ENCODE results near the gene GSK3B.

GSK3B gene

GRCh38 chr3:120077731-120078130 is 16.5 kb downstream of the GSK3B start:
- no peak overlapping the region for H3K4me3 ChIP-seq (ENCODE audit: low read depth, low read length)
- DNase-seq (ENCODE audit: low read depth) = no peak
- TF ChIP-seq, protein P1, sequence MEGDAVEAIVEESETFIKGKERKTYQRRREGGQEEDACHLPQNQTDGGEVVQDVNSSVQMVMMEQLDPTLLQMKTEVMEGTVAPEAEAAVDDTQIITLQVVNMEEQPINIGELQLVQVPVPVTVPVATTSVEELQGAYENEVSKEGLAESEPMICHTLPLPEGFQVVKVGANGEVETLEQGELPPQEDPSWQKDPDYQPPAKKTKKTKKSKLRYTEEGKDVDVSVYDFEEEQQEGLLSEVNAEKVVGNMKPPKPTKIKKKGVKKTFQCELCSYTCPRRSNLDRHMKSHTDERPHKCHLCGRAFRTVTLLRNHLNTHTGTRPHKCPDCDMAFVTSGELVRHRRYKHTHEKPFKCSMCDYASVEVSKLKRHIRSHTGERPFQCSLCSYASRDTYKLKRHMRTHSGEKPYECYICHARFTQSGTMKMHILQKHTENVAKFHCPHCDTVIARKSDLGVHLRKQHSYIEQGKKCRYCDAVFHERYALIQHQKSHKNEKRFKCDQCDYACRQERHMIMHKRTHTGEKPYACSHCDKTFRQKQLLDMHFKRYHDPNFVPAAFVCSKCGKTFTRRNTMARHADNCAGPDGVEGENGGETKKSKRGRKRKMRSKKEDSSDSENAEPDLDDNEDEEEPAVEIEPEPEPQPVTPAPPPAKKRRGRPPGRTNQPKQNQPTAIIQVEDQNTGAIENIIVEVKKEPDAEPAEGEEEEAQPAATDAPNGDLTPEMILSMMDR (IDR thresholded peaks at IDR 0.05; ENCODE audit: insufficient read depth, low read depth, low read length, missing control alignments) = no peak

GRCh38 chr3:120072867-120073525 is 21.3 kb downstream of the GSK3B start:
- H3K4me3 ChIP-seq (ENCODE audit: low read depth, low read length) = no peak overlapping the region
- TF ChIP-seq, protein P1 (IDR thresholded peaks at IDR 0.05; ENCODE audit: insufficient read depth, low read depth, low read length, missing control alignments) = no peak
- DNase-seq (ENCODE audit: low read depth) = peak; percentile 35

DNA sequence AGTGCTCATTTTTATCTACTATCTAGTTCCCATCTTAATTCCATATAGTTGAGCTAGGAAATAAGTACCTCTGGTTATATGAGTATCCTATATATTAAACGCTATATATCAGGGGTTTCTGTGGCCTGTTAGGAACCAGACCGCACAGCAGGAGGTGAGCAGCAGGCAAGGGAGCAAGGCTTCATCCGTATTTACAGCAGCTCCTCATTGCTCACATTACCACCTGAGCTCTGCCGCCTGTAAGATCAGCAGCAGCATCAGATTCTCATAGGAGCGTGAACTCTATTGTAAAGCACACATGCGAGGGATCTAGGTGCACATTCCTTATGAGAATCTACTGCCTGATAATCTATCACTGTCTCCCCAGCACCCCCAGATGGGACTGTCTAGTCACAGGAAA is 23.0 kb downstream of the GSK3B start:
- TF ChIP-seq, protein P1 (IDR thresholded peaks at IDR 0.05; ENCODE audit: insufficient read depth, low read depth, low read length, missing control alignments) = no peak
- no peak for DNase-seq (ENCODE audit: low read depth)
- H3K4me3 ChIP-seq (ENCODE audit: low read depth, low read length) = no peak overlapping the region

DNA sequence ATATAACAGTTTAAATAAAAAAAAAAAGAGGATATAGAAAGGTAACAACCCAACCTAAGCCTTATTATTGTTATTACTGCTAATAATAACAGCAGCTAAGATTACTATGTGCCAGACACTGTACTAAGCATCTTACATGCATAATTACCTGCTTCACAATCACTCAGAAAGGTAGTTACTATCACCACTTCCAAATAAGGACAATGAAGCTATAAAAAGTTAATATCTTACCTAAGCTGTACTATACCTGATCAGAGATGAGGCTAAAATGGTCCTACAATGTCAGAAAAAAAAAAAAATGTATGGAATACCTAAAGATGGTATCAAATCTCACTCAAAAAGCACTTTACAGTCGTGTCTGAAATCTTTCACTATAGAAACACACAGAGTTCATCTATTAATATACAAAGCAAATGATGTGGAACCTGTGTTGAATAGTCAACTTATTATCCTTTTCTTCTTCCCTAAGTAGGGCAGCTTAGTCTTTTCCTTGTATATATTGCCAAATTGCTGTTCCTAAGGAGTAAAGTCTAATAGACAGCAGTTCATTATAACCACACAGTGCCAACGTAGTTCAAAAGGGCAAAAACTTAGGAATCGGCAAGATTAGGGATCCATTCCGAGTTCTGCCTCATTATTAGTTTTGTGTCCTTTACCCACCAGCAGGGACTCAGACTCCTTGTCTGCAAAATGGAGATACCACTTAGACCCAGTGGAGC is 23.8 kb downstream of the GSK3B start:
- DNase-seq (ENCODE audit: low read depth) = no peak
- H3K4me3 ChIP-seq (ENCODE audit: low read depth, low read length) = no peak overlapping the region
- TF ChIP-seq, protein P1 (IDR thresholded peaks at IDR 0.05; ENCODE audit: insufficient read depth, low read depth, low read length, missing control alignments) = no peak

GRCh38 chr3:120067083-120067482 is 27.2 kb downstream of the GSK3B start:
- H3K4me3 ChIP-seq (ENCODE audit: low read depth, low read length) = no peak overlapping the region
- no peak for DNase-seq (ENCODE audit: low read depth)
- TF ChIP-seq, protein P1 (IDR thresholded peaks at IDR 0.05; ENCODE audit: insufficient read depth, low read depth, low read length, missing control alignments) = no peak

GRCh38 chr3:120066634-120067033 is 27.6 kb downstream of the GSK3B start:
- DNase-seq (ENCODE audit: low read depth) = no peak
- no peak overlapping the region for H3K4me3 ChIP-seq (ENCODE audit: low read depth, low read length)
- TF ChIP-seq, protein P1 (IDR thresholded peaks at IDR 0.05; ENCODE audit: insufficient read depth, low read depth, low read length, missing control alignments) = no peak
